ENCODE data around the gene NNT.
"Not testable (repeated sequence)": the region's sequence is repeated elsewhere in the genome, so short reads cannot be mapped to it uniquely, and the experiment has no call there.

Gene NNT

DNA sequence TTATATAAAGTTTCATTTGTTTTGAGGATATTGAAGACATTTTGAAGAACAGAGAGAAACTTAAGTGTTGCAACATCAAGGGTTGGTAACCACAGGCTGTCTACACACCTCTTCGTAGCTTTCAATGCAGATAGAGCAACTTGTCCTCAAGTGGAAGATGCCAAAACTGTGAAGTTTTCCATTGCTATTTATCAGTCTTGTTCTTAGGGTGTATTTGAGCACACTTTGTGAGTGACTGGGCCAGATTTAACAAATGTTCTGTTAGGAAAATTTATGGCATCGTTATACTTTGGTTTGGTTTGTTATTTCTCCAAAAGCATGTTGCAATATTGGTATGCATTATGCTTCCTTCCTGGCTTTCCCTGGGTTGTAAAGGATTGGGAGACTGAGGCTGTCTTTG is 31.6 kb downstream of the NNT start:
- DNase-seq = no peak

DNA sequence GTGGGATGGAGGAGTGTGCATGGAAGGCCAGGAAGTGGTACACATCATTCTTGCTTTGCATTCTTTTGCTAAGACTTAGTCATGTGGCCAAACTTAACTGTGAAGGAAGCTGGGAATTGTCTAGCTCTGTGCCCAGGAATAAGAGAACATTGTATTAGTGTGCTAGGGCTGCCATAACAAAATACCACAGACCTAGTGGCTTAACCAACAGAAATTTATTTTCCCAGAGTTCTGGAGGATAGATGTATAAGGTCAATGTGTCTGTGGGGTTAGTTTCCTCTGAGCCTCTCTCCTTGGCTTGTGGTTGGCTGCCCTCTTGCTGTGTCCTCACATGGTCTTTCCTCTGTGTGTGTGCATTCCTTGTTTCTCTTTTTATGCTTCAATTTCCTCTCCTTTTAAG is 32.4 kb downstream of the NNT start:
- peak; percentile 51 for DNase-seq

DNA sequence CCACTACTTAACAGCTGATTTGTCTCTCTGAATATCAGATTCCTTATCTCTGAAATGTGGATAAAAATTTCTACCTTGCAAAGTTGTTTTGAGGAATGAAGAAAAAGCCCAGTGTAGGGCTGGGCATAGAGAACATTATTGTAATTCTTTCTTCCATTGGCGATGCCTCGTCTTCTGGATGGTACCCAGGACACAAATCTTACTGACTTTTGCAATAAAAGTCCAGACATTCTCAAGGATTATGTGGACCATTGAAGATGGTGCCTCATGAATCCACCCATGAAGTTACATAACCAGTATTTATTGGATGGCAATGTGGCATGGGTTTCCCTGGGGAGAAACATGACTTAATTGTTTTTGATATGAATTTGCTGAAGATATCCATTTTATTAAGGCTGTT is 33.1 kb downstream of the NNT start:
- DNase-seq = no peak

DNA sequence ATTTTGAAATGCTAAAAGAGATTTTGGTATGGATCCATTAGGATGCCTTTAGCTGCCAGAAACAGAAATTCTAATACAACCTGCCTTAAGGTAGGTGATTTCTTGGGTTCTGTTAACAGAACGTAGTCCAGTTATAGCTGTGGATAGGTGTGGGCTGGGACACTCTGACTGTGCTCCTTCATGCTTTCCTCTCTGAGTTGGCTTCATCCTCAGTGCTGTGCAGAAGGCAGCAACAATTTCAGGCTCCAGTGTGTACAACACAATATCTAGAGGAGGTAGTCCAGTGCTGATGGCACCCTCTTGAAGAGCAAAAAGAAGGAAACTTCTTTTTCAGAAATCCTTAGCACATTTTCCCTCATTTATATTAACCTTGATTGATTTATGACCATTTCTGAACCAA is 34.4 kb downstream of the NNT start:
- DNase-seq = no peak

DNA sequence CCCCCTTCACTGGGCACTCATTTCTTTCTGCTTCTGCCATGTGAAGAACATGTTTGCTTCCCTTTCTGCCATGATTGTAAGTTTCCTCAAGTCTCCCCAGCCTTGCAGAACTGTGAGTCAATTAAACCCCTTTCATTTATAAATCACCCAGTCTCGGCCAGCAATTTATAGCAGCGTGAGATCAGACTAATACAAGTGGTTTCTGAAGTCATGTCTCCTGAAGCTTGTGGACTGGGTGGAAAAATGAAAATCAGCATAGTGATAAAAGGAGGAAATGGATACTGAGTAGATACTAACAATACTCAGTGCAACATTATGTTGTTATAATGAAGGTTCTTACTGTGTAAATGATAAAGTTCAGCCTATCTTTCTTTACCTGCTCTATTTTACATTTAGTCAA is 35.1 kb downstream of the NNT start:
- DNase-seq = no peak

DNA sequence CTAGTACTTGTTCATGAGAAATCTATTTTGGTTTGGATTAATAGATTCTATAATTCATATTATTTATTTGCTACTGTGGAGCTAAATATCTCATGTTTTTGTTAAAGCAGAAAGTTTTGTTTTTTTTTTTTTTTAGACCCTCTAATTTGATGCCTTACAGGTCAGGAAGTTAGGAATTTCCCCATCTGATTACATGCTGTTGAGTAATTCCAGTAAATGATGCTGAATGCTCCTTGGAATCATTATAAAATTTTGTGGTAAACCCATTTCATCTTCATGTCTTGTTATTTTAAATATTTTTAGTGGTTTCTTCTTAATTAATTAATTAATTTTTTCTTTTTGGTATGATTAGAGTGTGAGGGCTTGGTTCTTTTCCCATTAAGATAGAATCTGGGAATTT is 35.6 kb downstream of the NNT start:
- peak; percentile 23 for DNase-seq

DNA sequence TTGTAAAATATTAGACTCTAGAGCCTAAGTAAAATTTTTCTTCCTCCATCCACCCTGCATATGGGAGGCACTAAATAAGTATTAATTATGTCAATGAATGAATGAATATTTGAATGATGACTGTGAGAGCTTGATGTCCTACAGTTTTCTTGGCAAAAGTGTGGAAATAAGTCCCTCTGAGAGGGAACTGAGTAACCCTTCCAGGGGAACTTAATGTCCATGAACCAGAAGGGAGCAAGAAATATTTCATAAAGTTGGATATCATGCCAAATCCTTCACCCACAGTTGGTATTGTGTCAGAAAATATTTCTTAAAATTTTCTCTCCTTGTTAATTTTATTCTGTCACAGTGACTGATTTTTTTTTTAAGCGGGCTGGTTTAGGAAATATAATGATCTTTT is 36.6 kb downstream of the NNT start:
- DNase-seq = no peak

DNA sequence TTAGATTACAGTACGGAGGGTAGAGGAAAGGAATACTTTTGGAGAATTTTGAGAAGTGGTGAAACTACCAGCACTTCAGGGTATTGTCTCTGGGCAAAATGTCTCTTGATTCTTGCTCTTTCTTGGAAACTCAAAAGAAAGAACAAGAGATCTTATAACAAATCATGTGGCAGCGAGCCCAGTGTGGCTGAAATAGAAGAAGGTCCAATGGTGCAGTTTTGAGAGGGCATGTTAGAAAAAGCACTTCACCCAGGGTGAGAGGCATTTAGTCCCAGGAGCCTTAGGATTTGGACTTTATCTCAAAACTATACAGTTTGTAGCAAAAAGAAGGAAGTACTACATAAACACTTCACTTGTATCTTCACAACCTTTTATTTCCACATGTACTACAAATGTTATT is 39.4 kb downstream of the NNT start:
- DNase-seq = no peak

DNA sequence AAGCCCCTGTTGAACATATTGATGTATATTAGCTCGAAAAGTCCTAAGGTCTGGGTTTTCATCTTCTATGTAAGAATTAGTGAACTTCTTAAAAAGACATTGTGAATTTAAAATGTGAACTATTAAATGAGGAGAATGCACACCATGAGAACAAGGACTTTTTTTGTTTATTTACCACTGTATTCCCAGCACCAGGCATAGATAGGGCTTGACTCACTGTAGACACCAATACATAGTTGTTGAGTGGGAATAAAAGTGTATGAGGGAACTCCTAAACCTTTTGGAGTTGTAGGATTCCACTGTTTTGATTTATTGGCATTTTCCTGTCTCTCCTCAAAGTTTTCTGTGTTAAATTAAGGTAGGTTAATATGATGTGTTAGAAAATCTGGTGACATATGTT is 40.3 kb downstream of the NNT start:
- DNase-seq = peak; percentile 18

DNA sequence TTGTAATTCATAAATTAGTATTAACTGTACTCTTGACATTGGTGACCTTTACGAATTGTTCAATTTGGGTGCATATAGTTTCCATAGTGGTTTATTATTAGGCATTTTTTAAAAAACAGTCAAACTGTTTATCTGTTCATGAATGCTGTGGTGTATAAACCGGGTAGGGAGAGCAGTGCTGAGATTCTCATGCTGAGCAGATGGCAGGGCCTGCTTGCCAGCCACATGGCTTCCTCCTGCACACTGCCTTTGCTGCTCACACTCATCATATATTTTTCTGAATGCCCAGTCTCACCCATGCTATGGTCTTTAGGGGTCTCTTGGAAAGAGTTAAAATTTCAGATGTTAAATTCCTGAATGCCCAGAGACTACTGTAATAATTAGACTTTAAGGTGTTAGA is 40.8 kb downstream of the NNT start:
- DNase-seq = no peak

DNA sequence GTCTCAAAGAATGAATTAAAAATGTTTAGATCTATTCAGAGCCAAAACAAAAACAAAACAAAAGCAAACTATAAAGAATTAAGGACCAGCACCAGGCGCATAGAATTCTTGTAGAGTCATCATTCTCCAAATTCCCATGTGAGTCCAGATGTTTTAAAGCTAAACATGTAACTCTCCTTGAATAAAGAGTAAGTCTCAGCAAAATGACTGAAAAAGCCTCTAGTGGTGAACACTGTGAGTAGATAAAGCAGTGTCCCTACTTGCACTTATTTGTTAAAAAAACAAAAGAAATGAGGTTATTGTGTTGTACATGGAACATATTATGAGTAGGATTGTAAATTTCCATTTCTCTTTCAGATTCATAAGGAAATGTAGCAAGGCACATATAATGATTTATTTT is 44.0 kb downstream of the NNT start:
- DNase-seq = peak; percentile 3

DNA sequence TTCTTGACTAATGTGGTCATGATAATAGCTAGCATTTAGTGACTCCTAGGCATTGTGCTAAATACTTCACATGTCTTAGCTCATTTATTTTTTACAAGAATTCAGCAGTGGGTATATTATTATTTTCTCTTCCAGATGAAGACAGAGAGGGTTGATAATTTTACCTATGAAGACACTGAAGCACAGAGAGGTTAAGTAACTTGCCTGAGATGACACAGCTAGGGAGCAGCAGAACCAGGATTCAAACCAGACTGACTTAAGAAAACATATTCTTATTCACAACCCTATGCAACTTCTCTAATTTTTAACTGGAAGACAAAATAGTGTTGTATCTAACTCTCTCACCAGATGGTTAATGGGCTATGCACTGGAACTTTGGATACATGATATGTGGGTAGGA is 44.8 kb downstream of the NNT start:
- DNase-seq = no peak

DNA sequence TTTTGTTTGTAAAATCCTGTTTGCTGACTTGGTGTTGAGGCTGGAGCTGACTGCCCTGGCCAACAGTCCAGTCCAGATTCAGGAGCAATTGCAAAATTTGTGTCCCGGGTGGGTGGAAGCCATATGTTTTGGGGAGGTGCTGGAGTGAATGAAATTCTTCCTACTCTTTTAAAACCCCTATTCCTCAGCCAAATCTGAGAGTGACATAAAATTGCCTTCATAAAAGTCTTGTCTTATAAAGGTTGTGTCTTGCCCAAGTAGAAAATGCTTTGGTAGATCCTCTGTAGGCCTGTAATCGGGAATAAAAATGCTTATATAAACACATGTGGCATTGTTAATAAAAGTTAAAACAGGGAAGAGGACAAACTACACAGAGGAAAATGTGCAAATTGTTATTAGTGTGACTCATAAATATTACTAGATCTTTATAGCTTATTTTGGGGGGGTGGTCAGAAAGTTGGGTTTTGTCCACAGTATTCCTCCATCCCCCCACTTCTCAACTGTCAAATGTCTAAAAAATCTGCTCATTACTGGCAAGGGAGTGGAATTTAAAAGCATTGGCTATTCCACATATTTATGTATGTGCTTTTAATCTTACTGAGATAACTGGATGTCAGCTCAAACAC is 45.6 kb downstream of the NNT start:
- DNase-seq = peak; percentile 20

DNA sequence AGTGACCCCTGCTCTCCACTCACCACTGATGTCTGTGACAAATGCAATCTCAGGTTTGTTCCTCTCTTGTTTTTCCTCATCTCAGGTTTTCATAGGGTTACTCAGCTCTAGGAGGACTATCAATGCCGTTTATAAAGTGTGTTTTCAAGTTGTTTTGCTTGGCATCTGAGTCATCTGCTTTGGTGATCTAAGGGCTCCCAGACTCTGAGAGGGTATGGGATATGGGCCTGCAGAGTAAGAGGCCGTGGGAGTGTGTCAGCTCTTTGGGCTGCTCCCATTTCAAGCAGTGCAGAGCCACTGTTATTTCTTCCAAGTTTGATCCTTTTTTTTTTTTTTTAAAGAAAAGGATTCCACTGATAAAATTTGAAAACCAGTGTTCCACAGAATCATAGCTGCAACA is 46.3 kb downstream of the NNT start:
- peak; percentile 74 for DNase-seq

DNA sequence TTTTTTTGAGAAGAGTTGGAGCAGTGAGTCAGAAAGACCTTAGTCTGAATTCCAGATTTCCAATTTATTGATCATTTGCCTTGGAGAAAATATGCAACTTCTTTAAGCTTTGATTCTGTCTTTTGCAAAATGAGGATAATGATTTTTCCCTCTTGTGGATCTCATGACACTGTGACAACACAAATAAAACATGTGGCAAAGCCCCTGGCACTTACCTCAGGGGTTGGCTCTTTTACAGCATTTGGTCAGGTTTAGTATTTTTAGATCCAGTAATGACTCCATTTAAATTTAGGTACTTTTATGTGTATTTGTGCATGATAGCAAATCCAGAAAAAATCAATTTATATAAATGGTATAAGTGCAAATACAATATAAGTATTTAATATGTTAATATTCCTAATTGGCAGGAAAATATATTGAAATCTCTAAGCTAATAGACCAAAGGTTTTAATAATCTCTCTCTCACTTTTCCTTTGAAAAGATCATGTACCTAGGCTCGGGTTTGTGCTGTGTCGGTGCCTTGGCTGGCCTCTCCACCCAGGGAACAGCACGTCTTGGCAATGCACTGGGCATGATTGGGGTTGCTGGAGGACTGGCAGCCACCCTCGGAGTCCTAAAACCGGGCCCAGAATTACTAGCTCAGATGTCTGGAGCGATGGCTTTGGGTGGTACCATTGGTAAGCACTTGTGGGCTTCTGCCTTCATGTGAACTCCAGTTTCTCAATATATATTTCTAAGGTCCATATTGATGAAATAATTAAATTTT is 49.7 kb downstream of the NNT start:
- no peak for DNase-seq

DNA sequence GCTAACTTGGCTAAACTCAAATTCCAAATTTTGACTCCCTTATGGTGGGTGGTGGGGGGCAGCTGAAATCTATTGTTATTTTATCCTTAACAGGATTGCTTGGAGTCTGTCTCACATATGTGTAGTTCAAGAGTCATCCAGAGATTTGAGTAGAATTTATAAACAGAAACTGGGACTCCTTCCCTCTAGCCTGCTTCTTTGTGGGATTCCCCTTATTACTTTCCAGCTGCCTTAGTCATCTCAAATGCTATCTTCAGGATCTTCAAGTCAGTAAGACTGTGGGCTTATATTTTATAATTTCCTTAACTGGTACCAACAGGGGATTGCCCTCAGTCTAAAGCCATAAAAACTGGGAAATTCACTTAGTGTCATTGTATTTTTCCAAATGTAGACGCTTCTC is 55.5 kb downstream of the NNT start:
- peak; percentile 79 for DNase-seq

DNA sequence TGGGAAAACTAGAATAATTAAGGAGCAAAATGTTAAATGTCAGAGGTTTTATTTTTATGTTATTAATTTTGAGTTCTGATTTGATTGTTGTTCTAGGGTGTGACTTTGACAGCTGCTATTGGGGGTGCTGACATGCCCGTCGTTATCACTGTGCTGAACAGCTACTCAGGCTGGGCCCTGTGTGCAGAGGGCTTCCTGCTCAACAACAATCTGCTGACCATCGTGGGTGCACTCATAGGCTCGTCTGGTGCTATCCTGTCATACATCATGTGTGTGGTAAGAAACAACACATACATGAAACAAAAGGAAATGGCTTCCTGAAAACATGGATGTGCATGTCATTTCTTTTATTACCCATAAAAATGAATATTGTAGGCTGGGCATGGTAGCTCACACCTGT is 56.1 kb downstream of the NNT start:
- no peak for DNase-seq

DNA sequence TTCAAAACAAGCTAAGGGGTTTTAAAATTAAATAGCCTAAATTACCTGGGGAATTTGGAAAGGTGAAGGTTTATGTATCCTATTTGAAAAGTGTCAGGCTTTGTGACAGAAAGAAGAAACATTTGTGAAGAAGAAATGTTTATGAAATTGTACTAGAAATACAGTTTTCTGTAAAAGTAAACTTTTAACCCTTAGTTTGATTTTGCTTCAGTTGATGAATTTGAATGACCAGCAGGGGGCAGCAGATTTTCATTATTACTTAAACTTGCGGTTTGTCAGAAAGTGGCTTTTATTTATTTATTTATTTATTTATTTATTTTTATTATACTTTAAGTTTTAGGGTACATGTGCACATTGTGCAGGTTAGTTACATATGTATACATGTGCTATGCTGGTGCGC is 58.1 kb downstream of the NNT start:
- peak; percentile 52 for DNase-seq

DNA sequence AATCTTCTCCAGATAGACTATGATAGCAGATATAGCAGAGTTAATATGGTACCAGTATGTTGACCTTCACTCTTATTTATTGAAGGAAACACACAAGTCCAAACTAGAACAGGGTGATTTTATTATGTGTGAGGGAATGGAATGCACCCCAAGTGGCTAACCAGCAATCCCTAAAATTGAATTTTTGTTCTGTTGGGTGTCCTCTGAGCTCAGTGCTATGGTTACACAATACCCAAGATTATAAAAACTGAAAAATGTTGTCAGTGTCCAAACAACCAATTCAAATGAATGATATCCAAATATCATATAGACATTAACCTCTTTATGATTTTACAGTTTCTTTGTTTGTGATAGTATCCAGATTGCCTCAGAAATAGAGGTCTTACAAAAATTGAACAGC is 60.9 kb downstream of the NNT start:
- no peak for DNase-seq

DNA sequence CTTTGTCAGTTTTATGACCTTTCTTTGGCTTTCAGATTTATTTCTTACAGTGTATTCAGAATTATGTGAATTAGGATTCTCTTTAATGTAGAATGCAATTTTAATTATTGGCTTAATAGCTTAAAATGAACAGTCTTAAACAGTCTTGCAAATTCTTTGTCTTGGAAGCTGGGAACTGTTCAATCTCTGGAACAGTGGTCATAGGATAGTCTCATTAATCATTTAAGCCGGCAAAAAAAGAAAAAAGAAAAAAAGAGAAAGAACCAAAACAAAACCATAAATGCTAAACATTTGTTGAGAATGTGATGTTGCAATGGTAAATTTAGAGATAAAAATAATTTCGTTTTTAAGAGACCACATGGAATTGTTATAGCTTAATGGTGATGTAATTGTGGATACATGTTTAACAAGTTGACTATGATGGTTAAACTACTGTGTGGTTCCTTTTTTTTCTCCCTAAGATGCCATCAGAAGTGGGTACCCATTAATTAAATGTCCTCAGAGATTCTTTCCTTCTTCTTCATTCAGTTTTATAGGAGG is 61.6 kb downstream of the NNT start:
- no peak for DNase-seq

DNA sequence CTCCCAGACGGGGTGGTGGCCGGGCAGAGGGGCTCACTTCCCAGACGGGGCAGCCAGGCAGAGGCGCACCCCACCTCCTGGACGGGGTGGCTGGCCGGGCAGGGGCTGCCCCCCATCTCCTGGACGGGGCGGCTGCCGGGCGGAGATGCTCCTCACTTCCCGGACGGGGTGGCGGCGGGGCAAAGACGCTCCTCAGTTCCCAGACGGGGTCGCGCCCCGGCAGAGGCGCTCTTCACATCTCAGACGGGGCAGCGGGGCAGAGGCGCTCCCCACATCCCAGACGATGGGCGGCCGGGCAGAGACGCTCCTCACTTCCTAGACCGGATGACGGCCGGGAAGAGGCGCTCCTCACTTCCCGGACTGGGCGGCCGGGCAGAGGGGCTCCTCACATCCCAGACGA is 62.8 kb downstream of the NNT start:
- DNase-seq = not testable (repeated sequence)

DNA sequence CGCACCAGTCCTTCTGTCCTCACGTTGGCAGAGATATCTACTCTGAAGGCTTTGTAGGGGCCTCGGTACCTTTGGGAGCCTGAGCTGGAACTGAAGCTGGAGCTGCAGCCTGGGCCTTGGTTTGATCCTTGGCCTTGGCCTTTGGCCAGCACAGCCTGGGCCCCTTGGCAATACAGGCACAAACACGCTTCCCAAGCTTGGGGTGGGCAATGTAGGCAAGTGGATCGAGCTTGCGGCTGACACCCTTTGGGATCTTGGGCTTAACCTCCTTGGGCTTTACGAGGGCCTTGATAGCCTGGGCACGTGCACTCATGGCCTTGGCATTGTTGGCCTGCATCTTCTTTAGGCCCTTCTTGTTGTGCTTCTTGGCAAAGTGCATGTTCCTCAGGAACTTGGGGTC is 63.7 kb downstream of the NNT start:
- DNase-seq = not testable (repeated sequence)

DNA sequence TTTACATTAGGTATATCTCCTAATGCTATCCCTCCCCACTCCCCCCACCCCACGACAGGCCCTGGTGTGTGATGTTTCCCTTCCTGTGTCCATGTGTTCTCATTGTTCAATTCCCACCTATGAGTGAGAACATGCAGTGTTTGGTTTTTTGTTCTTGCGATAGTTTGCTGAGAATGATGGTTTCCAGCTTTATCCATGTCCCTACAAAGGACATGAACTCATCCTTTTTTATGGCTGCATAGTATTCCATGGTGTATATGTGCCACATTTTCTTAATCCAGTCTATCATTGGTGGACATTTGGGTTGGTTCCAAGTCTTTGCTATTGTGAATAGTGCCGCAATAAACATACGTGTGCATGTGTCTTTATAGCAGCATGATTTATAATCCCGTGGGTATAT is 64.4 kb downstream of the NNT start:
- DNase-seq = not testable (repeated sequence)

DNA sequence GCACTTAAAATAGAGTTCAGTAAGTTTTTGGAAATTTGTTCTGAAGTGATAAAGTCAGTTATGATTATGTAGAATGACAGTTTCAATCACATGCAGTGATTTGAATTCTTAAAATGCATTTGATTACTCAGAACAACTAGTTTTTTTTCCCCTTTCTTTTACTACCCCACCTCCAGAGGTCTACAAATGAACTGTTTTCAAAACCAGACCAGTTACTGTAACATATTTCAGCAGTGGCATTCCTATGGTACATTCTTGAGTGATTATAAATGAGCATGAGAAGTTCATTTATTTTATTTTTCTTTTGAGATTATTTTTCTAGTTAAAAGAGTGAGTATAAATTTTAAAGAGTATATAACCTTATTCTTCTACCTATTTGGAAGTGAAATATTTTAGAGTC is 71.6 kb downstream of the NNT start:
- DNase-seq = peak; percentile 29

DNA sequence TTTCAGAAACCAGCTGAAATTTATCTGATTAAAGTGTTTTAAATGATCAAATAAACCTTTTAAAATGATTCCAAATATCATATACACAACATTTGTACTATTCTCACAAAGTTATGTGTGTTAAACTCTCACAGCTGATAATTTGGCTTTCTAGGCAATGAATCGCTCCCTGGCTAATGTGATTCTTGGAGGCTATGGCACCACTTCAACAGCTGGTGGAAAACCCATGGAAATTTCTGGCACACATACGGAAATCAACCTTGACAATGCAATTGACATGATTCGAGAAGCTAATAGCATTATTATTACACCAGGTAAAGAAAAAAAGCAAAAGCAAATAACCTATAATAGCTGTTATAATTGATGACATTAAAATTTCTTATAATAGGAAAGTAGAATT is 72.4 kb downstream of the NNT start:
- no peak for DNase-seq

All from EL (cell line).